NCI-H748 (cell line): ENCODE data around the gene POTEB2.
"Not testable (repeated sequence)": the region's sequence is repeated elsewhere in the genome, so short reads cannot be mapped to it uniquely, and the experiment has no call there.

ENCODE experiments used
- DNase-seq: peaks from one replicate; lab custom pipeline; 2025; ENCODE audit not compliant: unreplicated experiment; lab: John Stamatoyannopoulos, UW

Gene POTEB2

DNA sequence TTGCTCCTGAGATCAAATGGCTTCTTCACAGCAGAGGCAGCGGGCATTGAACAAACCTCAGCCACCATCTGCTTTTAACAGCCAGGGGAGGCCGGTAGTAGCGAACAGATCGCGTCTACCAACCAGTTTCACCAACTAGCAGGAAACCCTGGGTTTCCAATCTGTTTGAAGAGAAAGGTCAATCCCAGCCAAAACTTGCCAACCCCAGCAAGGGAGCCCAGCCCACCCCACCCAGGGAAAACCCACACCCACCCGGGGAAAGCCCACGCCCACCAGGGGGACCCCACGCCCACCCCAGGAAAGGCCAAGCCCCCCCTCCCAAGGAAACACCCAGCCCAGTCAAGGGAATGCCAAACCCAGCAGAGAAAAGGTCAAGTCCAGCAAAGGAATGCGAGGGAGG, at the start of gene POTEB2:
TSS of gene POTEB2 (minus strand) at position 101 of the 400 bp plus-strand sequence. CDS start at position 68, 33 bp downstream.
- not testable (repeated sequence) for DNase-seq

- not testable (repeated sequence) for DNase-seq
Measured at GRCh38 chr15:20879916-20880315, 13.8 kb upstream of the POTEB2 start.

GRCh38 chr15:20878464-20878863, 12.3 kb upstream of the POTEB2 start:
- not testable (repeated sequence) for DNase-seq

- DNase-seq: not testable (repeated sequence)
Measured at GRCh38 chr15:20877819-20878218, 11.7 kb upstream of the POTEB2 start.
